WI38 (cell line): ENCODE data around the gene ETS1.

ENCODE experiments used
- H3K4me3 ChIP-seq: 2 replicates; pipeline ENCODE4 v1.5.1; 2011; ENCODE audit warnings: low read depth, mild to moderate bottlenecking, control low read depth, low read length
- CTCF ChIP-seq: IDR thresholded peaks from 2 replicates; pipeline ENCODE4 v1.5.1; 2012; ENCODE audit warnings: low read depth, mild to moderate bottlenecking, control low read depth, low read length

ETS1 gene

GRCh38 chr11:128593281-128593680 is 5.9 kb upstream of the ETS1 start:
- no peak for TF ChIP-seq CTCF
- no peak overlapping the region for H3K4me3 ChIP-seq

- no peak overlapping the region for H3K4me3 ChIP-seq
- TF ChIP-seq CTCF, result no peak
Observed at GRCh38 chr11:128592454-128592853, 5.1 kb upstream of the ETS1 start.

- no peak overlapping the region for H3K4me3 ChIP-seq
- TF ChIP-seq CTCF, result no peak
Observed at GRCh38 chr11:128590587-128590986, 3.2 kb upstream of the ETS1 start.

- TF ChIP-seq CTCF, result no peak
- no peak overlapping the region for H3K4me3 ChIP-seq
Observed at GRCh38 chr11:128589998-128590397, 2.6 kb upstream of the ETS1 start.

DNA sequence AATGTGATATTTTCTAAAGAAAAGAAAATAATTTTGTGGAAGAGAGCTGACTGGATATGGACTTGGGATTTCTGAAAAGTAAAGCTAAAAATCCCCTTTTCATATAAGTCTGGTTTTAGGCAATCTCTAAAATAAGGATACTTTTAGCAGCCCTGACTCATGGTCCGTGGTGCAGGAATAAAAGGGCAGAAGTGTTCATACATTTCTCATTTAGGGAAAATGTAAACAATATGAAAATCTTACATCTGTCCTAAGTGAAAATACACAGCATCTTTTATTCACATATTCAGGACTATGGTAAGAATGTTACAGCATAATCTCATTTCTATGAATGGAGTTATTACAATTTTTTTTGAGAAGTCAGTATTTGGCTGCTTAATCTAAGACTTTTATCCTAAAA is 735 bp upstream of the ETS1 start:
- H3K4me3 ChIP-seq, result no peak overlapping the region
- TF ChIP-seq CTCF, result no peak

DNA sequence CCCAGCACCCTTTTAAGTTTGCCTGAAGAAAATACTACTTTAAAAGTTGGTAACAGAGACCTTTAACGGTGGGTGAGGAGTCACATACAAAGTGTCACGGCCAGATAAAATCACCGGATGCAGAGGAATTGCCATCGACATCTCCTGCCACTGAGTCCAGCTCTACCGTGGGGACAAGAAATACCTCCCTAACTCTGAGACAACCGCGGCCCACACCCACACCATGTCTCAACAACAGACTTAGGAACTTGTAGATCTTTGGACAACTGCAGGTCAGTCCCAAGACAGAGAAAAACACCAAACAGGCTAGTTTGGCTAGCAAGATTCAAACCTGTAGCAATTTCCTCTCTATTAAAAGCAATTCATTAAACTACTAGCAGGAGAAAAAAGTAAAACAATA is 669 bp downstream of the ETS1 start:
- TF ChIP-seq CTCF, result no peak
- H3K4me3 ChIP-seq, result no peak overlapping the region

- no peak overlapping the region for H3K4me3 ChIP-seq
- TF ChIP-seq CTCF, result no peak
Observed at GRCh38 chr11:128585498-128586238, 1.7 kb downstream of the ETS1 start.
